ENCODE measurements around the gene JARID2.
A peak's percentile ranks its signal among the peaks of the same experiment; 100 is the strongest.

The JARID2 gene

DNA sequence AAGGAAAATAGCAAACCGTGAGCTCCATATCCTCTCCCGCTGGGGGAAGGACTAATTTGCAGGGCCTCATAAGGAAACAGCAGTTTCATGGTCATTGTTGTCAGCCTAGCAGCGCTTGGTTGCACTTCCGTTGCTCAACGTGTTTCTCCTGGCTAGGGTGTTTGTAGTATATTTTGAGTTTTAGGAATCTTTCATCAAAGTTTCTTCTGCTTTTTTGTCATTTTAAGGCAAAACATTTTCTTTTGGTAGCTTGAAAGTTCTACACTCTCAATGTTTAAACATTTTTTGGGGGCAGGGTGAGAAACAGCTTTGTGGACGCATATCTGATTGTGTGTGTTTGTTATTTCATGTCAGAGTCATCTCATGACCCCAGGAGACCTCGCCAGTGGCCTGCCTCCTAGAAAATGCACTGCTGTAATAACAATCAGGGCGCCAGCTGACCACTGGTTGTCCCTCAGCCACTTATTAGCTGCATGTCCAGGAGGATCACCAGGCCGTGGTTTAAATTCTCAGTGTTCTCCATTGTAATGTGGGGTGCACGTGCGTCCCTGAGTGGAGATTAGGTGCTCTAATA is 20.6 kb downstream of the JARID2 start:
- Mint-ChIP-seq H3K36me3 (ENCODE audit: low read depth) (peaks cover 15% of the 10 kb centered on the region), H3K4me3 (no peak overlapping the region), H3K9me3 (no peaks in the 10 kb centered on the region), H3K4me1 (peaks cover 90% of the 10 kb centered on the region), H3K27ac (peak overlapping the region; percentile 17), H3K27me3 (no peaks in the 10 kb centered on the region)
- DNase-seq: no peak
- ATAC-seq: no peak

DNA sequence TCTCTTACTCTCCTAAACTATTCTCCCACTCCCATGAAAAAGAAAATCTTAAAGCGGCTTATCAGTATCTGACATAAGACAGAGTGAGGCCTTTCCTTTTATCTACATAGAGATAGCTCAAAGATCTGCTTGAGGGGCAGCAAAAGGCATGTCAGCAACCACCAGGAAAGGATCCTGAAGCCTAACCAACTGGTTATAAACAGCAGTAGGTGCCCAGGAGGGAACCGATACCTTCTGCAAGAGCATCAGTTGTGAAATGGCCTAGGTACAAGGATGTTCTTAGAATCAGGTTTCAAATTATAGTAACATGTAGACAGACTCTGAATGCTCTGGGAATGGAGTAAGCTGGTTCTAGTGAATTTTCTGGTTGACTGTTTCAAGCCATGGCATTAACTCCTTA is 21.4 kb downstream of the JARID2 start:
- peaks cover 13% of the 10 kb centered on the region for H3K36me3 Mint-ChIP-seq (ENCODE audit: low read depth)
- H3K4me1 Mint-ChIP-seq: peaks cover 94% of the 10 kb centered on the region
- no peak for ATAC-seq
- no peak overlapping the region for H3K4me3 Mint-ChIP-seq
- no peaks in the 10 kb centered on the region for H3K27me3 Mint-ChIP-seq
- no peak for DNase-seq
- H3K9me3 Mint-ChIP-seq: no peaks in the 10 kb centered on the region
- no peak overlapping the region for H3K27ac Mint-ChIP-seq

DNA sequence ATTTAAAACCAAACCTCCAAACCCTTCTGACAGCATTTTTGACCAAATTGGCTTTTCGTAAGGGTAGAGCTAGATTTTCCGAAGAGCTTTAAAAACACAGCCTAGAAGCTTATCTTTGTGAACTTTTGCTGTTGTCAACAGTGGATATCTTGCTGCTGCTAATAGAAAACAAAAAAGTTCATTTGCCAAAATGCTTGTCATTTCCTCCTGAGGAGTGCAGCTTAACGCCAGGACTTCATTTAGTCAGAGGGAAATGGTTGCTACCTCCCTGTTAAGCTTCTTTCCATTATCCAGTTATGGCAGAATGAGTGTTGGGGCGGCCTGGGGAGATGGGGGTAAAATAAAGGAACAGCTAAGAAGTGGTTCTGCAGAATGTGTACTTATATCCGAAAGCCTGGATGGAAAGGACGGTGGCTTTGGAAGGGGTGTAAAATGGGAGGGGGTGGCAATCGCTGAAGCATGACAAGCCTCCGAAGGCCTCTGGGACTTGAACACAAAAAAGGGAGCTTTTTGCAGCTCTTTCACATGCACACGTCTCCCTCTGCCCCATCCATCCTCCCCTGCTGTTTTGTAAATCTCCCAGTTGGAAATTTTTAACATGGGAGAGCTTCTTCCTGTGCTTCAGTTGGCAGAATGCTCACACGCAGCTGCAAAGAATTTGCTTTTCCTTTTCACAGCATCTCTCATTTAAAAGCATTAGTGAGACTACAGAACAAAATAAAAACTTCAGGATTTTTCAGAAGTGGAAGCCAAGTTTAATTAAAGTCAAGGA is 22.5 kb downstream of the JARID2 start:
- no peaks in the 10 kb centered on the region for H3K9me3 Mint-ChIP-seq
- H3K4me3 Mint-ChIP-seq: no peak overlapping the region
- H3K4me1 Mint-ChIP-seq: peaks cover 93% of the 10 kb centered on the region
- H3K27me3 Mint-ChIP-seq: no peaks in the 10 kb centered on the region
- DNase-seq: no peak
- peak overlapping the region; percentile 14 for H3K27ac Mint-ChIP-seq
- ATAC-seq: no peak
- H3K36me3 Mint-ChIP-seq (ENCODE audit: low read depth): peaks cover 10% of the 10 kb centered on the region

DNA sequence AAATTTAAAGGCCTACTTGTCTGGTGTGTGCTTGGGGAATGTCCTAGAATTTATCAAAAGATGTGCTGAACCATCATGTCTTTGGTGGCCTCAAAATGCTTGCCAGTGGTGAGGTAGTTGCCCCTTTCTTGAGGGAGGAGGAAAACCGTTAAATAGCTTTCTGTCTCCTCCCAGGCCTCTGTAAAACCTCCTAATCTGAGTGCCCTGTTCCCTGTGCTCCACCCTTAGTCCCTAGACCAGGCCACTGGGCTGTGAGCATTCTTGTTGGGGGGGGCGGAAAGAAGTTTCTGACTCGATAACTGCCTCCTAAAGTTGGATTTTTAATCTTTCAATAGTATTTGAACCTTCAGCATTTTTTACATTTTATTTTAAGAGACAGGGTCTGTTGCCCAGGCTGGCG is 23.1 kb downstream of the JARID2 start:
- no peak overlapping the region for H3K4me3 Mint-ChIP-seq
- H3K27ac Mint-ChIP-seq: no peak overlapping the region
- H3K27me3 Mint-ChIP-seq: no peaks in the 10 kb centered on the region
- no peaks in the 10 kb centered on the region for H3K9me3 Mint-ChIP-seq
- ATAC-seq (no peak), DNase-seq (no peak)
- peaks cover 89% of the 10 kb centered on the region for H3K4me1 Mint-ChIP-seq
- H3K36me3 Mint-ChIP-seq (ENCODE audit: low read depth): peaks cover 12% of the 10 kb centered on the region

DNA sequence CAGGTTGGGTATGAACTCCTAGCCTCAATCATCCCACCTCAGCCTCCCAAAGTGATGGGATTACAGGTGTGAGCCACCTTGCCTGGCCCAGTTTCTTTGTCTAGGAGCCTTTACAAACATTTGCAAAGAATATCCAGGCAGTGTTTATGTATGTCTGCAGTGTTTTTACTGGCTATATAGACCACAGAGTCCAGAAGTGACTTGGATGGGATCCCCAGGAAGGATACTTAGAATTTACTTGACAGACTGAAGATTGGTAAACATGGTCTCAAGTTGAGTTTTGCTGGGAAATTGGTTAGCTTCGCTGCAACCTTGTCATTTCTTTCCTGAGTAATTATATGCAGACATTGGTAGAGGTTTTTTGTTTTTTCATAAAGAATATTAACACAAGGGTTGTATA is 23.8 kb downstream of the JARID2 start:
- H3K4me3 Mint-ChIP-seq: no peak overlapping the region
- H3K27me3 Mint-ChIP-seq: no peaks in the 10 kb centered on the region
- no peak for ATAC-seq
- H3K9me3 Mint-ChIP-seq: no peaks in the 10 kb centered on the region
- H3K4me1 Mint-ChIP-seq: peaks cover 89% of the 10 kb centered on the region
- H3K36me3 Mint-ChIP-seq (ENCODE audit: low read depth): peaks cover 15% of the 10 kb centered on the region
- DNase-seq: no peak
- no peak overlapping the region for H3K27ac Mint-ChIP-seq

DNA sequence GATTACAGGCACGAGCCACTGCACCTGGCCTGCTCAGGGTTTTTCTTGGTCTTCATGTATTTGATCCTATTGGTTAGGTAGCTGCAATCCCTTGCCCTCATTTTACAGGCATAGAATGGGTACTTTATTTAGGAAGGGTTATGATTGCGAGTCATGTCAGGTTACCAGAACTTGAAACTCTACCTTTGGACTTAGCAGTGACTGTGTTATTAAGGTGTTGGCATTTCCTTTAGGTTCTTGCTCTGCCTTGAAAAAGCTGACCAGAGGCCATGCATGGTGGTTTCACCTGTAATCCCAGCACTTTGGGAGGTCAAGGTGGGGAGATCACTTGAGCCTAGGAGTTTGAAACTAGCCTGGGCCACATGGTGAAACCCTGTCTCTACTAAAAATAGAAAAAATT is 24.5 kb downstream of the JARID2 start:
- Mint-ChIP-seq H3K4me3 (no peak overlapping the region), H3K27ac (no peak overlapping the region)

DNA sequence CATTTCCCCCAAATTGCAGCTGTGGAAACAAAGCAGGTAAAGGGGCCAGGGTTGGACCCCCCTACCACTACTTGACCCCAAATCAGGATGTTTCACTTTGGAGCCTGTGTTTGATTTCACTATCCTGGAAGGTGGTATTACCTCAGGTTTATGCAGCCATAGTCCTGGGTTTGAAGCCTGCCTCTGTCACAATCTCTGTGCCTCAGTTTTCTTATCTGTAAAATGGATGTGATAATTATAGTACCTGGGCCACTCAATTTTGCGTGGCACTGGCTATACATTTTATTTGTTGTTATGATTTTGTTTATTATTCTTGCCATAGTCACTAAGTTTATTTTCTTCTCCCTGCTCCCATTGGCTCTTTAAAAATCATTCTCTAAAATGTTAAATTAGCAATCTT is 26.7 kb downstream of the JARID2 start:
- Mint-ChIP-seq H3K27me3 (no peaks in the 10 kb centered on the region), H3K9me3 (no peaks in the 10 kb centered on the region), H3K36me3 (ENCODE audit: low read depth) (peaks cover 20% of the 10 kb centered on the region), H3K4me3 (no peak overlapping the region), H3K27ac (no peak overlapping the region), H3K4me1 (peaks cover 84% of the 10 kb centered on the region)
- DNase-seq (no peak), ATAC-seq (no peak)

More for the DNA sequence above, 24.5 kb downstream of the JARID2 start:
- Mint-ChIP-seq H3K9me3 (no peaks in the 10 kb centered on the region), H3K27me3 (no peaks in the 10 kb centered on the region), H3K4me1 (peaks cover 86% of the 10 kb centered on the region), H3K36me3 (ENCODE audit: low read depth) (peaks cover 20% of the 10 kb centered on the region)
- ATAC-seq: no peak
- no peak for DNase-seq

DNA sequence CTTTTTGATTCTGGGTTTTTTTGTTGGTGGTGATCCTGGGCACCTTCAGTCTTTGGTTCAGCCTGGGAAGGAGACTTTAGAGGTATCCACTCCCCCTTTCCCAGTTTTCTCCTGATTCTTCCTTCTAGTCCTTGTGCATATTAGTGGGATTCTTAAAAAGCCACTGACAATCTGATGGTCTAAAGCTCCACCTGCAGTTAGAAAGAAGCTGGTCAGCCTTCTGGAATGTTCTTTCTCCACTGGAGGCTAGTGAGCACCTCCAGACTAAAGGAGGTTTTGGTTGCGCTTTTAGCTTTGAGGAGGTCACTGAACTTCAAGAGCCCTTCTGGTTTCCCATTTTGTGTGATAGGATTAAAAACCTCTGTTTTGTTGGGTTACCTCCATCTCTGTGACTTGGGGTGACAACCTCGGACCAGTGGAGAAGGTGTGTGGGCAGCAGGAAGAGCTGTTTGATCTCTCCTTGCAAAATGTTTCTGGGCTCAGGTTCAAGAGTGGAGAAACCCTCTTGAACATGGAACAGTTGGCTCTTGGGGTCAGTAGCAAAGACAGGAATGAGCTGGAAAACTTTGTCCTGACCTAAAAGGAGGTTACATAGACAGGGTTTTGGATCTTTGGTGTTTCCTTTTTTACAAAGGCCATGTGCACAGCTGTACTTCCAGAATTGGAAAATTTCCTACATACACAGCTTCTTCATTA is 29.0 kb downstream of the JARID2 start:
- Mint-ChIP-seq H3K4me1 (peaks cover 82% of the 10 kb centered on the region), H3K27ac (no peak overlapping the region), H3K4me3 (no peak overlapping the region), H3K36me3 (ENCODE audit: low read depth) (peaks cover 21% of the 10 kb centered on the region), H3K27me3 (no peaks in the 10 kb centered on the region), H3K9me3 (no peaks in the 10 kb centered on the region)
- DNase-seq (no peak), ATAC-seq (no peak)

DNA sequence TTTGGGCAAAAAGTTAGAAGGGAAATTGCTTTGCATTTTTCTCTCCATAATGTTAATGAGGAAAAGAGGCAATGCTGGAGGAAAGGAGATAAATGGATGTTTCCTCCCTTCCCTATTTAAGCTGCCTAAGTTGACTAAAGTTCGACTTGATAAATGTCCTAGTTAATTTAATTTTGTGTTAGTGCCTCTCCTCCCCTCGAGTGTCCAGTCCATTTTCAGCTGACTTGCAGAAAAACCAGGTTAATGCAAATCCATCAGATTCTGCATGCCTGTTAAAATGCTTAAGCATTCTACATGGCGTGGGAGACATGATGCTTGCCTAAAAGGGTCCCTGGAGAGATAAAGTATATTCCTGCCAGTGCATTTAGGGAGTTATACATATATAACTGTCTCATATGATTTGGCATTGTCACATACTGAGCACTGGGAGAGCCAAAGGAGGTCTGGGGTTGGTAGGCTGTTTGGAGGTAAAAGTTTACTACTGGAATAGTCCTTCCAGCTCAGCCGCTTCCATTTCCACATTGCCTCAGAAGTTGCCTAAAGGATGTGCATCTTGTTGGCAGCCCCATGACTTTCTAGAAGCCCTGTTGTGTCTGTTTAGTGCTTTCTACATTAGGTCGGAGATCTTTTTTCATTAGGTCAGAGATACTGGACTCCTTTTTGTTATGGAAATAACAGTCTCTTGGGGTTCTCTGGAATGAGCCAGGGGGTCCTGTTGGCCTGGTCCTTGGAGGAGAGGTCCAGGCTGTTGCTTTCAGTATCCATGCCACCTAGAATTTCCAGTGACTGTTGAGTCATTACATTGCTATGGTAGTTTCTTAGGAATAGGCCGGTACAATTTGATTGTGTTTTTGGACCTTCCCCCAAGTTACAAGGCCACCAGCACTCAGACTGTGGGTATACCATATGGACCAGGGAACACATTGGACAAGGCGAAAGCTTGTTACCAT is 30.4 kb downstream of the JARID2 start:
- H3K4me3 Mint-ChIP-seq: no peak overlapping the region
- H3K27me3 Mint-ChIP-seq: no peaks in the 10 kb centered on the region
- peaks cover 83% of the 10 kb centered on the region for H3K4me1 Mint-ChIP-seq

DNA sequence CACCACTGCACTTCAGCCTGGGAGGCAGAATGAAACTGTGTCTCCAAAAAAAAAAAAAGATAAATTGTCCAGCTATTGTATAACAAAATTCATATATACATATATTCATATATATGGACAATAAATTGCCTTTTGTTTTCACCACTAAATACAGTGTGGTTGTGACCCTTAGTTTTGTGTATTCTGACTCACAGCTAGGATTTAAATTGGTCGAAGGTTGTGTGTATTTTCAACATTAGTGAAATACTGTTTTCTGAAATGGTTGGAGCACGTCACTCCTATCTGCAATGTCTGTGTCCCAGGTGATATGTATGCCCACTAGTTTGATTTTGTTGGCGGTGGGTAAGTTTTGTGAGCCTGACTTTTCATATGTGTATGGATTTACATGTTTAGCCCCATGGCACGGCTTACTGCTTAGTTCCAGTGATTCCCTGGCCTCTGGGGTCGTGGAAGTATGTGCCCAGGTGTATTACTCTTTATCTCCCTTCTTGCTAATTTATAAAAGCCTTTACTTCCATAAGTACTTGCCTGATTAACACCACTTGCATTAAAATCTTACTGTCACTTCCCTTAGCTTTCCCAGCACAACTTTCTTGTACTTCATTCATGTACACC is 33.3 kb downstream of the JARID2 start:
- DNase-seq: no peak
- no peaks in the 10 kb centered on the region for H3K9me3 Mint-ChIP-seq
- ATAC-seq: no peak
- H3K4me3 Mint-ChIP-seq: no peak overlapping the region
- H3K27ac Mint-ChIP-seq: peak overlapping the region; percentile 4
- H3K36me3 Mint-ChIP-seq (ENCODE audit: low read depth): peaks cover 20% of the 10 kb centered on the region
- no peaks in the 10 kb centered on the region for H3K27me3 Mint-ChIP-seq
- peaks cover 79% of the 10 kb centered on the region for H3K4me1 Mint-ChIP-seq

More for the DNA sequence above, 30.4 kb downstream of the JARID2 start:
- ATAC-seq (no peak), DNase-seq (no peak)
- peak overlapping the region; percentile 0 for H3K27ac Mint-ChIP-seq
- no peaks in the 10 kb centered on the region for H3K9me3 Mint-ChIP-seq
- H3K36me3 Mint-ChIP-seq (ENCODE audit: low read depth): peaks cover 19% of the 10 kb centered on the region

DNA sequence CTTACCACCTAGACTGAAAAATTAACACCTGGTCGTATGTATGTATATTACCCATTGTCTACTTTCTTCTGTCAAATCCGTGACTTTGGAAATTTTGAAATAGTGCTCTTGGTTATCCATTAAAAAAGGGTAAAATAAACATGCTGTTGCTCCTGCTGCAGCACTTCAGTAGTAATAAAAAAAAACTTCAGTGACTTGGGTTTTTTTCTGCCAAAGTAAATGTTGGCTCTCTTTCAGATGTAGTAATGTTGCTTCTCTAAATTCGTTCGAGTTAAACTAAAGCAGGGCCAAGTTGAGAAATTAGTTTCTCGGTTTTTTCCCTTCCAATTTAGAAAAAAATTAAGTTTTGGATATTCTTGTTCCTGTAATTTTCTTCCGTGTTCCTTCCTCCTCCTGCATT is 34.2 kb downstream of the JARID2 start:
- no peak for ATAC-seq
- no peak overlapping the region for H3K4me3 Mint-ChIP-seq
- DNase-seq: no peak

DNA sequence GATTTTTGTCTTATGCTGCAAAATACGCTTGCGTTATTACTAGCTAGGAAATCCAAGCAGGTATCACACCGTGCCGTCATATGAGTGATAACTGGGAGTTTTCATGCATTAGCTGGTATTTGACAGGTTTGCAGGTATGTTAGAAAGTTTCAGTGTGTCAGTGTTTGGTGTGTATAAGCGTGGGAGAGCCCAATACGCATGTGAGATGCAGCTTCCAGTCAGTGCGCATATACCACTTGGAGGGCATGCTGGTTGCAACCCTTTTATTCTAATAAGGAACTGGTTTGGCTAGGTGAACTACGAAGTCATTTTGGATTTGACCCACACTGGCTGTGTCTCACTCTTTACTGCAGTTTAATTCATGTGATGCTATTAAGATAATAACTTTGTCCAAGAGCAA is 35.1 kb downstream of the JARID2 start:
- peaks cover 71% of the 10 kb centered on the region for H3K4me1 Mint-ChIP-seq
- H3K36me3 Mint-ChIP-seq (ENCODE audit: low read depth): peaks cover 17% of the 10 kb centered on the region
- no peaks in the 10 kb centered on the region for H3K9me3 Mint-ChIP-seq
- ATAC-seq: no peak
- DNase-seq: no peak
- no peaks in the 10 kb centered on the region for H3K27me3 Mint-ChIP-seq
- no peak overlapping the region for H3K4me3 Mint-ChIP-seq
- peak overlapping the region; percentile 59 for H3K27ac Mint-ChIP-seq

More for the DNA sequence above, 34.2 kb downstream of the JARID2 start:
- no peaks in the 10 kb centered on the region for H3K27me3 Mint-ChIP-seq
- H3K4me1 Mint-ChIP-seq: peaks cover 73% of the 10 kb centered on the region
- H3K9me3 Mint-ChIP-seq: no peaks in the 10 kb centered on the region
- H3K36me3 Mint-ChIP-seq (ENCODE audit: low read depth): peaks cover 14% of the 10 kb centered on the region
- H3K27ac Mint-ChIP-seq: no peak overlapping the region

DNA sequence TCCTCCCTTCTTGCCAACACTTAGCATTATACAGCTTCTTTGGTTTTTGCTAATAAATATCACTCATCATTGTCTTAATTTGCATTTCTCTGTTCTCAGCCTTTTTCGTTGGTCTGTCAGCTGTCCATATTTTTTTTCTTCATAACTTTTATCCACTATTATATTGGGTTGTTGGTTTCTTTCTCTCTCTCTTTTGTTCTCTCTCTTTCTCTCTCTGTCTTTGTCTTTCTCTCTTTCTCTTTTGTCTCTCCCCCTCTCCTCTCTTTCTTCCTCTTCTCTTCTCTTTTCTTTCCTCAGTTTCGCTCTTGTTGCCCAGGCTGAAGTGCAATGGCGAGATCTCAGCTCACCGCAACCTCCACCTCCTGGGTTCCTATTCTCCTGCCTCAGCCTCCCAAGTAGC is 36.5 kb downstream of the JARID2 start:
- peaks cover 14% of the 10 kb centered on the region for H3K36me3 Mint-ChIP-seq (ENCODE audit: low read depth)
- no peaks in the 10 kb centered on the region for H3K27me3 Mint-ChIP-seq
- DNase-seq (no peak), ATAC-seq (no peak)
- H3K9me3 Mint-ChIP-seq: no peaks in the 10 kb centered on the region
- H3K4me3 Mint-ChIP-seq: no peak overlapping the region
- H3K27ac Mint-ChIP-seq: no peak overlapping the region
- peaks cover 61% of the 10 kb centered on the region for H3K4me1 Mint-ChIP-seq

DNA sequence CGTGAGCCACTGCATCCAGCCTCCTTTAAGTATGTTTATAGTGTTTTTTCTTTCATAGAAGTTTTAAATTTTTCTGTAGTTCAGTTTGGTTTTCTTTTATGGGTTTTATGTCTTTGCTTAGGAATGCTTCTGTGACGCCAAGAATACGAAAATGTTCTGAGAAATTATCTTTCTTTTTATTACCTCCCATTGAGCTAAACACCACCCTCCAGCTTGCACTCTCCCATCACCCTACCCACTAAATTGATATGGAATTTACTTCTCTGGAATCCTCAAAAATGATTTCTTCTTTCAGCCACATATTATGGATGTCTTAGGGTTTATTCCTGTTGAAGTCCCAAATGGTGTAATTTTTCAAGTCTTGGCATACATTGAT is 38.1 kb downstream of the JARID2 start:
- no peaks in the 10 kb centered on the region for H3K9me3 Mint-ChIP-seq
- no peaks in the 10 kb centered on the region for H3K27me3 Mint-ChIP-seq
- peaks cover 19% of the 10 kb centered on the region for H3K36me3 Mint-ChIP-seq (ENCODE audit: low read depth)

More for the DNA sequence above, 38.1 kb downstream of the JARID2 start:
- H3K4me3 Mint-ChIP-seq: no peak overlapping the region
- no peak for DNase-seq
- no peak for ATAC-seq
- no peak overlapping the region for H3K27ac Mint-ChIP-seq
- H3K4me1 Mint-ChIP-seq: peaks cover 64% of the 10 kb centered on the region

All from activated naive CD8-positive, alpha-beta T cell treated with anti-CD3 and anti-CD28 coated beads, Interleukin-2, amount 50 U/mL, for 24 hours (primary cell).